Astrocyte (in vitro differentiated cells and primary cell): Measurements from ENCODE around the gene CDC42BPA. TPM values are rescaled to one million over a fixed set of nuclear protein-coding genes. Genes with fewer than 3 reads are reported as not detected.
"Not testable (repeated sequence)": the region's sequence is repeated elsewhere in the genome, so short reads cannot be mapped to it uniquely, and the experiment has no call there.

Experiments
- DNase-seq: peaks from one replicate; pipeline ENCODE4 v3.0.0-alpha.2; 2010; ENCODE audit warnings: low read depth
- FAIRE-seq: peaks from 2 replicates; lab custom pipeline; 2011; peaks lifted over from hg19 to GRCh38; lab: Jason Lieb, UNC
- H2AFZ ChIP-seq: 2 replicates; pipeline ENCODE4 v1.6.0; 2012; ENCODE audit warnings: low read depth, low read length, inconsistent platforms
- H3K27ac ChIP-seq: 2 replicates; pipeline ENCODE4 v1.5.1; 2011; ENCODE audit warnings: low read depth, low read length, inconsistent platforms
- H3K27me3 ChIP-seq: 2 replicates; pipeline ENCODE4 v1.6.0; 2011; ENCODE audit warnings: low read length, inconsistent platforms; ENCODE audit not compliant: insufficient read depth
- H3K36me3 ChIP-seq: 2 replicates; pipeline ENCODE4 v1.5.1; 2011; ENCODE audit warnings: low read length, inconsistent platforms; ENCODE audit not compliant: insufficient read depth
- H3K4me1 ChIP-seq: 2 replicates; pipeline ENCODE4 v1.5.1; 2011; ENCODE audit warnings: low read length, inconsistent platforms; ENCODE audit not compliant: insufficient read depth
- H3K4me2 ChIP-seq: 2 replicates; pipeline ENCODE4 v1.6.0; 2012; ENCODE audit warnings: low read length, inconsistent platforms
- H3K4me3 ChIP-seq: 2 replicates; pipeline ENCODE4 v1.5.1; 2011; ENCODE audit warnings: low read depth, mild to moderate bottlenecking, low read length, inconsistent platforms; ENCODE audit not compliant: insufficient read depth
- H3K79me2 ChIP-seq: 2 replicates; pipeline ENCODE4 v1.6.0; 2012; ENCODE audit warnings: mild to moderate bottlenecking, low read length, inconsistent platforms; ENCODE audit not compliant: insufficient read depth
- H3K9ac ChIP-seq: 2 replicates; pipeline ENCODE4 v1.6.0; 2012; ENCODE audit warnings: mild to moderate bottlenecking, low read length, inconsistent platforms
- H3K9me3 ChIP-seq: 2 replicates; pipeline ENCODE4 v1.5.1; 2012; ENCODE audit warnings: low read depth, mild to moderate bottlenecking, low read length, inconsistent platforms; ENCODE audit not compliant: insufficient read depth
- H4K20me1 ChIP-seq: 2 replicates; pipeline ENCODE4 v1.6.0; 2012; ENCODE audit warnings: low read length, inconsistent platforms; ENCODE audit not compliant: insufficient read depth
- H3K27ac Mint-ChIP-seq: one replicate; pipeline ENCODE4 v1.8.0; 2021; ENCODE audit warnings: mild to moderate bottlenecking, mixed read lengths; ENCODE audit not compliant: unreplicated experiment
- H3K27me3 Mint-ChIP-seq: one replicate; pipeline ENCODE4 v1.8.0; 2021; ENCODE audit warnings: low read depth, mixed read lengths; ENCODE audit not compliant: unreplicated experiment
- H3K36me3 Mint-ChIP-seq: one replicate; pipeline ENCODE4 v1.8.0; 2021; ENCODE audit warnings: low read depth, mixed read lengths; ENCODE audit not compliant: unreplicated experiment
- H3K4me1 Mint-ChIP-seq: one replicate; pipeline ENCODE4 v1.8.0; 2021; ENCODE audit warnings: low read depth, mixed read lengths; ENCODE audit not compliant: unreplicated experiment
- H3K4me3 Mint-ChIP-seq: one replicate; pipeline ENCODE4 v1.8.0; 2021; ENCODE audit warnings: mild to moderate bottlenecking, moderate library complexity, mixed read lengths; ENCODE audit not compliant: unreplicated experiment
- H3K9me3 Mint-ChIP-seq: one replicate; pipeline ENCODE4 v1.8.0; 2021; ENCODE audit warnings: mild to moderate bottlenecking, mixed read lengths; ENCODE audit not compliant: unreplicated experiment
- EZH2 ChIP-seq: IDR thresholded peaks from 2 replicates; pipeline ENCODE4 v1.6.1; 2012; ENCODE audit warnings: mild to moderate bottlenecking, low read length, inconsistent platforms; ENCODE audit not compliant: insufficient read depth
- total RNA-seq: library from RNA; stranded (reverse); gene quantifications from 2 replicates; pipeline ENCODE4 v1.2.1, GENCODE V29; 2021
- TF ChIP-seq, protein P1 (sequence below): IDR thresholded peaks from 2 replicates; pipeline ENCODE4 v1.5.1; 2011; ENCODE audit warnings: low read depth, mild to moderate bottlenecking, inconsistent platforms, low read length, moderate library complexity; ENCODE audit not compliant: insufficient read depth

Gene CDC42BPA
- total RNA-seq, 1 donor from 2014 or later, result 34.5 TPM

DNA sequence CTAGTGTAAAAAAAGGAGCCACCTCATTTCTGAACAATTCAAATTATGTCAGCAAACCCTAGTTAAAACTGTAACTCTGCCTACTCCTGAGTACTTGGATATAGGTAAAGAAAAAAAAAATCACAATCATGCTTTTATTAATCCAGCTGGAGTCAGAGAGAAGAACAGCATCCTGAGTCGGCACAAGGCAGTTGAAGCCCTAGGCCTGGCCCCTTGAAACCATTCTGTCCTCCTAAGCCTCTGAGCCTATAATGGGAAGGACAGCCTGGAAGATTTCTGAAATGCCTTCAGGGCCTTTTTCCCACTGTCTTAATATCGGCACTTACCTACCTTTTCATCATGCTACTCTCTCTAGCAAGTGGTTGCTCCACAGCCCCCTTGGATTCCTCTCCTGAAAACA, 32.5 kb downstream of the CDC42BPA start:
- Histone ChIP-seq H3K27ac (no peak overlapping the region), H3K27me3 (no peaks in the 10 kb centered on the region), H4K20me1 (peaks cover 48% of the 10 kb centered on the region), H3K9me3 (no peaks in the 10 kb centered on the region), H3K36me3 (no peaks in the 10 kb centered on the region), H3K4me2 (no peak overlapping the region), H3K79me2 (peaks cover 90% of the 10 kb centered on the region), H3K9ac (no peak overlapping the region), H3K4me1 (no peaks in the 10 kb centered on the region), H2AFZ (no peak overlapping the region), H3K4me3 (no peak overlapping the region)
- TF ChIP-seq, protein P1, sequence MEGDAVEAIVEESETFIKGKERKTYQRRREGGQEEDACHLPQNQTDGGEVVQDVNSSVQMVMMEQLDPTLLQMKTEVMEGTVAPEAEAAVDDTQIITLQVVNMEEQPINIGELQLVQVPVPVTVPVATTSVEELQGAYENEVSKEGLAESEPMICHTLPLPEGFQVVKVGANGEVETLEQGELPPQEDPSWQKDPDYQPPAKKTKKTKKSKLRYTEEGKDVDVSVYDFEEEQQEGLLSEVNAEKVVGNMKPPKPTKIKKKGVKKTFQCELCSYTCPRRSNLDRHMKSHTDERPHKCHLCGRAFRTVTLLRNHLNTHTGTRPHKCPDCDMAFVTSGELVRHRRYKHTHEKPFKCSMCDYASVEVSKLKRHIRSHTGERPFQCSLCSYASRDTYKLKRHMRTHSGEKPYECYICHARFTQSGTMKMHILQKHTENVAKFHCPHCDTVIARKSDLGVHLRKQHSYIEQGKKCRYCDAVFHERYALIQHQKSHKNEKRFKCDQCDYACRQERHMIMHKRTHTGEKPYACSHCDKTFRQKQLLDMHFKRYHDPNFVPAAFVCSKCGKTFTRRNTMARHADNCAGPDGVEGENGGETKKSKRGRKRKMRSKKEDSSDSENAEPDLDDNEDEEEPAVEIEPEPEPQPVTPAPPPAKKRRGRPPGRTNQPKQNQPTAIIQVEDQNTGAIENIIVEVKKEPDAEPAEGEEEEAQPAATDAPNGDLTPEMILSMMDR, result no peak
- TF ChIP-seq EZH2, result no peak
- Mint-ChIP-seq H3K27ac (no peak overlapping the region), H3K36me3 (peaks cover 21% of the 10 kb centered on the region), H3K4me1 (no peaks in the 10 kb centered on the region), H3K9me3 (peaks cover 23% of the 10 kb centered on the region), H3K4me3 (no peak overlapping the region), H3K27me3 (no peaks in the 10 kb centered on the region)
- no peak for FAIRE-seq
- no peak for DNase-seq

DNA sequence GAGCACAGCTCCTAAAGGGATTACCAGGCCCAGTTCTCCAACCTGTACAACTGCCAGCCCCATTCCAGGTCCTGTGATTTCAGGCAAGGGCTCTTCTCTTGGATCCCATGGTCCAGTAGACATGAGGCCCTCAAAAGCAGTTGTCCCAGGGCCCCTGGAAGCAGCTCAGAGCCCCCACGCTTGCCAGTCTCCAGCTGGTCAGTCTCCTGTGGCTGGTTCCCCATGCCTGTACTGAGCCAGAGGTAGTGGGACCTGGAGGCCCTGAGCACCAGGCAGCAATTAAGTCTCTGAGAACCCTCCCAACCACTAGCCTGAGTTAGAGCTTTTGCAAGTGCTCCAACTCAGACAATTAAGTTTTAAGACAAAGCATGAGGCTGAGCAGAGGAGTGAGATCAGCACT, 36.9 kb downstream of the CDC42BPA start:
- no peak for DNase-seq
- H3K4me1 ChIP-seq, result no peaks in the 10 kb centered on the region
- H3K4me1 Mint-ChIP-seq, result no peaks in the 10 kb centered on the region
- H3K36me3 ChIP-seq, result no peaks in the 10 kb centered on the region
- FAIRE-seq, result no peak
- peaks cover 79% of the 10 kb centered on the region for H3K79me2 ChIP-seq
- peaks cover 11% of the 10 kb centered on the region for H3K36me3 Mint-ChIP-seq
- no peaks in the 10 kb centered on the region for H3K27me3 ChIP-seq
- H3K4me3 ChIP-seq, result no peak overlapping the region
- TF ChIP-seq, protein P1, result no peak
- no peak for TF ChIP-seq EZH2
- H3K9me3 Mint-ChIP-seq, result peaks cover 18% of the 10 kb centered on the region
- H2AFZ ChIP-seq, result no peak overlapping the region
- no peak overlapping the region for H3K4me3 Mint-ChIP-seq
- H3K9me3 ChIP-seq, result no peaks in the 10 kb centered on the region
- no peak overlapping the region for H3K4me2 ChIP-seq
- no peak overlapping the region for H3K9ac ChIP-seq
- peaks cover 38% of the 10 kb centered on the region for H4K20me1 ChIP-seq
- H3K27me3 Mint-ChIP-seq, result no peaks in the 10 kb centered on the region
- H3K27ac Mint-ChIP-seq, result no peak overlapping the region
- H3K27ac ChIP-seq, result no peak overlapping the region

DNA sequence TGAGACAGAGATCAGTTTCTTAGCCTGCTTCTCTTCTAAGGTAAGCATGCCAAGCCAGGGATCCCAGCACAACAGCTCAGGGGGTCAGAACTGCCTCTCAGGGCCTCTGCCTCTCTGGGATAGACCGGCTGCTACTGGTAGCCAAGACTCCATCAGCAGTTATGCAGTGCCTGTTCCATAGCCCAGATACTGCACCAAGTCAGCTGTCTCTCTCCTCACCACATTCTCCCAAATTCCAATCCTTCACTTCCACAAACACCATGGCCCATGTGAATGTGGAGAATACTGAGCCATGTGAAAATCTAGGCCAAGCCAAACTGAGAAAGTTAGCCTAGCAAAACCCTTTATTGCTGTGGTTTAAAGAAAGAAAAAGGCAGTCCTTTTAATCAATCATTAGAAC, 37.5 kb downstream of the CDC42BPA start:
- no peak overlapping the region for H3K4me3 Mint-ChIP-seq
- H3K36me3 Mint-ChIP-seq, result peaks cover 6% of the 10 kb centered on the region
- Histone ChIP-seq H3K4me1 (no peaks in the 10 kb centered on the region), H3K27ac (no peak overlapping the region), H3K9ac (no peak overlapping the region), H3K4me3 (no peak overlapping the region), H3K36me3 (no peaks in the 10 kb centered on the region), H3K79me2 (peaks cover 73% of the 10 kb centered on the region), H4K20me1 (peaks cover 33% of the 10 kb centered on the region), H3K27me3 (no peaks in the 10 kb centered on the region), H2AFZ (no peak overlapping the region), H3K9me3 (no peaks in the 10 kb centered on the region), H3K4me2 (no peak overlapping the region)
- peak; percentile 32 for FAIRE-seq
- H3K9me3 Mint-ChIP-seq, result peaks cover 14% of the 10 kb centered on the region
- no peak overlapping the region for H3K27ac Mint-ChIP-seq
- H3K27me3 Mint-ChIP-seq, result no peaks in the 10 kb centered on the region
- H3K4me1 Mint-ChIP-seq, result no peaks in the 10 kb centered on the region
- no peak for DNase-seq
- TF ChIP-seq EZH2, result no peak
- TF ChIP-seq, protein P1, result no peak

DNA sequence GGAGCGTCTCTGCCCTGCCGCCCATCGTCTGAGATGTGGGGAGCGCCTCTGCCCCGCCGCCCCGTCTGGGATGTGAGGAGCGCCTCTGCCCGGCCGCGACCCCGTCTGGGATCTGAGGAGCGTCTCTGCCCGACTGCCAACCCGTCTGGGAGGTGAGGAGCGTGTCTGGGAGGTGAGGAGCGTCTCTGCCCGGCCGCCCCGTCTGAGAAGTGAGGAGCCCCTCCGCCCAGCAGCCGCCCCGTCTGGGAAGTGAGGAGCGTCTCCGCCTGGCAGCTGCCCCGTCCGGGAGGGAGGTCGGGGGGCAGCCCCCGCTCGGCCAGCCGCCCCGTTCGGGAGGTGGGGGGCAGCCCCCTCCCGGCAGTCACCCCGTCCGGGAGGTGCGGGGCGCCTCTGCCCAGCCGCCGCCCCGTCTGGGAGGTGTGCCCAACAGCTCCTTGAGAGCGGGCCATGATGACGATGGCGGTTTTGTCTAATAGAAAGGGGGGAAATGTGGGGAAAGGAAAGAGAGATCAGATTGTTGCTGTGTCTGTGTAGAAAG, 42.1 kb downstream of the CDC42BPA start:
- not testable (repeated sequence) for H3K4me3 ChIP-seq, H3K9me3 Mint-ChIP-seq, H3K27ac ChIP-seq, H3K27me3 ChIP-seq, H3K4me1 Mint-ChIP-seq, H2AFZ ChIP-seq, H3K27me3 Mint-ChIP-seq, H3K4me2 ChIP-seq, H3K4me3 Mint-ChIP-seq, FAIRE-seq, H3K27ac Mint-ChIP-seq, H3K9me3 ChIP-seq, DNase-seq, H3K9ac ChIP-seq, H3K36me3 Mint-ChIP-seq, H3K36me3 ChIP-seq, H3K4me1 ChIP-seq
- Histone ChIP-seq H3K79me2 (peaks cover 69% of the 10 kb centered on the region), H4K20me1 (peaks cover 45% of the 10 kb centered on the region)
